ENCODE data around the gene GPR137B.
"Not testable (repeated sequence)": the region's sequence is repeated elsewhere in the genome, so short reads cannot be mapped to it uniquely, and the experiment has no call there.

Gene GPR137B

DNA sequence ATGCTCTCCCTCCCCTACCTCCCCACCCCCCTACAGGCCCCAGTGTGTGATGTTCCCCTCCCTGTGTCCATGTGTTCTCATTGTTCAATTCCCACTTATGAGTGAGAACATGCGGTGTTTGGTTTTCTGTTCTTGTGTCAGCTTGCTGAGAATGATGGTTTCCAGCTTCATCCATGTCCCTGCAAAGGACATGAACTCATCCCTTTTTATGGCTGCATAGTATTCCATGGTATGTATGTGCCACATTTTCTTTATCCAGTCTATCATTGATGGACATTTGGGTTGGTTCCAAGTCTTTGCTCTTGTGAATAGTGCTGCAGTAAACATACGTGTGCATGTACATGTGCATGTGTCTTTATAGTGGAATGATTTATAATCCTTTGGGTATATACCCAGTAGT, 44.1 kb downstream of the GPR137B start:
- not testable (repeated sequence) for DNase-seq (ENCODE audit: low spot score); FAIRE-seq

DNA sequence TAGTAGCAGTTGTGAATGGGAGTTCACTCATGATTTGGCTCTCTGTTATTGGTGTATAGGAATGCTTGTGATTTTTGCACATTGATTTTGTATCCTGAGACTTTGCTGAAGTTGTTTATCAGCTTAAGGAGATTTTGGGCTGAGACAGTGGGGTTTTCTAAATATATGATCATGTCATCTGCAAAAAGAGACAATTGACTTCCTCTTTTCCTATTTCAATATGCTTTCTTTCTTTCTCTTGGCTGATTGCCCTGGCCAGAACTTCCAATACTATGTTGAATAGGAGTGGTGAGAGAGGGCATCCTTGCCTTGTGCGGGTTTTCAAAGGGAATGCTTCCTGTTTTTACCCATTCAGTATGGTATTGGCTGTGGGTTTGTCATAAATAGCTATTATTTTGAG, 45.7 kb downstream of the GPR137B start:
- not testable (repeated sequence) for DNase-seq (ENCODE audit: low spot score); FAIRE-seq

DNA sequence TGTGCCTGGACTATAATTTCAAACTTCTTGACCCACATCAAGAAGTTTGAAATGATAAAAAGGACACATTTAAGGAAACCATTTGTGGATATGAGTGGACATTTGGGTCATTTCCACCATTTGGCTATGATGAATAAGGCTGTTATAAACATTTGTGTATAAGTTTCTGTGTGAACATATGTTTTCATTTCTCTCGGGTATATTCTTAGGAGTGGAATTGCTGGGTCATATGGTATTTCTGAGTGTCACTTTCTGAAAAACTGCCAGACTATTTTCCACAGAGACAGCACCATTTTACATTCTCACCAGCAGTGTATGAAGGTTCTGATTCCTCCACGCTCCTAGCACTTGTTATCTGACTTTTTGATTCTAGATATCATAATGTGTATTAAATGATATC, 50.8 kb downstream of the GPR137B start:
- no peak for DNase-seq (ENCODE audit: low spot score)
- no peak for FAIRE-seq

- no peak for FAIRE-seq
- DNase-seq (ENCODE audit: low spot score), result no peak
Observed at GRCh38 chr1:236200925-236201324, 58.6 kb downstream of the GPR137B start.

GRCh38 chr1:236201786-236202185, 59.4 kb downstream of the GPR137B start:
- DNase-seq (ENCODE audit: low spot score), result no peak
- no peak for FAIRE-seq

DNA sequence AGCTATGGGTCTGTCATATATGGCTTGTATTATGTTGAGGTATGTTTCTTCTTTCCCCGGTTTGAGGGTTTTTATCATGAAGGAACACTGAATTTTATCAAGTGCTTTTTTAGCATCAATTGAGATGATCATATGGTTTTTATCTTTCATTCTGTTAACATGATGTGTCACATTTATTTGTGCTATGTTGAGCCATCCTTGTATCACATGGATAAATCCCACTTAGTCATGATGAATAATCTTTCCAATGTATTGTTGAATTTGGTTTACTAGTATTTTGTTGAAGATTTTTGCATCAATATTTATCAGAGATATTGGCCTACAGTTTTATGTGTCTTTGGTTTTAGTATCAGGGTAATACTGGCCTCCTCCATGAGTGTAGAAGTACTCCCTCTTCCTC, 61.7 kb downstream of the GPR137B start:
- FAIRE-seq (no peak), DNase-seq (ENCODE audit: low spot score) (no peak)

DNA sequence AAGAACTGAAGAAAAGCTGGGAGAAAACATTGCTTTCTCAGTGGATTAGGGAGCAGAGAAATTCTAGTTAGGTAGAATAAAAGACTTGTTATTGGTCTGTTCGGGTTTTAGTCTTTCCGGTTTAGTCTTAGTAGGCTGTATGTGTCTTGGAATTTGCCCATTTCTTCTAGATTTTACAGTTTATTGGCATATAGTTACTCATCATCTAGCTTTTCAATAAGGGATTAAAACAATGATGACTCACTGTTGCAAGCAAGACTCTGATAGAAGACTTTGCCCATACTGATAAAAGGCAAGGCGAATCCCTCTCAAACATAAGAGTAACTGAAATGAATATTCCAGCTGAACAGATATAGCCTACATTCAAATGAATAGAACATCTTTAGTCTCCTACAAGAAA, 62.3 kb downstream of the GPR137B start:
- FAIRE-seq, result no peak
- no peak for DNase-seq (ENCODE audit: low spot score)

DNA sequence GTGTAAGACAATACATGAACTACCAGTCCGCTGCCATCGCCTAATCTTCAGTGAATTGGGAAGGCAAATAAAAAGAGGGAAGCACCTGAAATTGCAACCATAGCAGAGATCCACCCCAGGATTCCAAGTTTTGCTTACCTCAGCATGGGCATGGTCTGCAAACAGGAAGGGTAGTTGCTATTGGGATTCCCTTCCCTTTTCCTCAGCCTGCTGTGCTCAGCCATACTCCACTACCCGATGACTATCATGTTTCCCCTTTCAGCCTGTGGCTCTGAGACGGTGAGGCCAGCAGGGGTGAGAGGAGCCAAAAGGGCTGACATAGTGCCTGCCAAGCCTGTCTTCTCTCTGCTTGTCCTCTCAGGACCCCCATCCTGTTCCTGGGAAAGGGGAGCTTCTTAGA, 64.2 kb downstream of the GPR137B start:
- no peak for DNase-seq (ENCODE audit: low spot score)
- no peak for FAIRE-seq

DNA sequence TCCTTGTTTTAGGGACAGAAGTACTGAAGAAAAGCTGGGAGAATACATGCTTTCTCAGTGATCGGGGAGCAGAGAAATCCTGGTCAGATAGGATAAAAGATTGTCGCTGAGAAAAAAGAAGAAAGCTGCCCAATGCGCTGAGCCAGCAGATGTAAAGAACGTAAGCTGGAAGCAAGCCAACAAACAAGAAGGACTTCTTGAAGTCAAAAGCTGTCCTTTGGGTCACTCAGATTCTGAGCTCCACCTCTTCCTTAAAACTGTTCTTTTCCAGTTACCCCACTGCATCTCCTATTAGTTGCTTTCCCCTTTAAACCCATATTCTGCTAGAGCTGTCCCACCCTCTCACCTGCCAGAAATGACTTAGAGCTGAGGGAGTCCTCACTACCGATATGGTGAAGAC, 64.8 kb downstream of the GPR137B start:
- no peak for FAIRE-seq

DNA sequence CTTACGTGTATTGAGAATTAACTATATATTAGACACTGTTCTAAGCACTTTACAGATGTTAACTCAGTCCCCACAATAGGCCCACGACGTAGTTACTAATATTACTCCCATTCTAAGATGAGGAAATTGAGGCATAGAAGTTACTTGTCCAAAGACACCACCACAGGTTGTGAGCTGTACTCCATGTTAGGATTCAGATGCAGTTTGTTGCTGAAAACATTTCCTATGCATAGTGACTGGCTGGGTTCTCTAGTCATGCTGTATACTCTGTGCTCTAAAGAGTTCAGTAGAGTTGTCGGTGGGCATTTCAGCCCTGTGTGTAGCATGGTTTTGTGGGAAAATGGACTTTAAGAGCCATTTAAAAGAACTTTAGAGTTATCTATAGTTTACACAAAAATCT, 65.2 kb downstream of the GPR137B start:
- FAIRE-seq, result no peak
- no peak for DNase-seq (ENCODE audit: low spot score)

More for the DNA sequence above, 64.8 kb downstream of the GPR137B start:
- DNase-seq (ENCODE audit: low spot score), result no peak

DNA sequence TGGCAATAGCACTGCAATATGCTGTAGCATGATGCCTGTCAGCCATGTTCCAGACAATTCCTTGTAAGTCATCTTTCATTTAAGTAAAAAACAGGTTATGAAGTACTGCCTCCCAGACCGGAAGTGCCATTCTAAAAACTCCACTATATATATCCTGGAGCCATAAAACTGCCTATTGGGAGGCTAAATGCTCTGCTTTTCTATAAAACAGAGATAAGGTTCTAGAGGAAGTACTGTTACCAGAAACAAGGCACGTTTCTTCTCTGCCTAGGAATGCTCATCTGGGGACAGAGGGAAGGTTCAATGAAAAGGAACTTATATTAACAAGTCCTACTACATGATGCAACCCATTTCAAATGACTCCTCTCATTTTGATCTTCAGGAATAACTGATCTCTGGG, 66.8 kb downstream of the GPR137B start:
- DNase-seq (ENCODE audit: low spot score) (no peak), FAIRE-seq (no peak)

DNA sequence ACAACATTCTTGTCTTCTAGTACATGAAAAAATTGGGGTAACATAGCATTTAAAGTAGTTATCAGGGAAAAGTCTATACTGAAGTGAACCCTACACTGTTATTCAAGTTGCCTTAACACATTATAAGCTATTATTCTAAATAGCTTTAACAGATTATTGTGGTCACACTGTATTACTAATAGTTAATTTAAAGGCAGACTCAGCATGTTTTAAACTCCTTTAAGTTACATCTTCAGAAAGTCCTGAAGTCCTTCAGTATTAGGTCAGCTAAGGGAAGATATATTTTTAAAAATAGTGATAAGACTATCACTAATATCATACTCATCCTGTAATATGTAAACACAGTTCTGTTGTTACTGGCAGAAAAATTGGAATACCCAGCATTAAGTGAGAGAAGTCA, 67.4 kb downstream of the GPR137B start:
- no peak for FAIRE-seq

GRCh38 chr1:236211815-236212214, 69.5 kb downstream of the GPR137B start:
- no peak for FAIRE-seq
- DNase-seq (ENCODE audit: low spot score), result no peak

More for the DNA sequence above, 67.4 kb downstream of the GPR137B start:
- no peak for DNase-seq (ENCODE audit: low spot score)

GRCh38 chr1:236213534-236213933, 71.2 kb downstream of the GPR137B start:
- FAIRE-seq, result no peak
- no peak for DNase-seq (ENCODE audit: low spot score)

DNA sequence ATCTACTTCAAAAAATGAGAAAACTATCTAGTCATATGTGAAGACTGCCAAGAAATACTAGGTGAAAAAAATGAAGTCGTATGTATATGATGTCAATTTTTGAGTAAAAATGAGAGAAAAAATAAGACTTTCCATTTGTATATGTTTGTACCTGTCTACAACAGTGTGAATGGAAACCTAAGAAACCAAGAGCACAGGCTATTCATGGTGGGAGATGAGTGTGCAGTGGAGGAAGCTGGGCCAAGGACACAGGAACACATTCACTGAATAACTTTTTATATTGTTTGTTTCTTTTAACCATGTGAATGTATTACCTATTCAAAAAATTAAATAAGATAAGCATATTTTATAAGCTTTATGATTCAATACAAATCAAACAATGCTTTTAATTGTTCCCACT, 72.4 kb downstream of the GPR137B start:
- DNase-seq (ENCODE audit: low spot score) (no peak), FAIRE-seq (no peak)

- DNase-seq (ENCODE audit: low spot score) (no peak), FAIRE-seq (no peak)
Observed at GRCh38 chr1:236220473-236220872, 78.1 kb downstream of the GPR137B start.

GRCh38 chr1:236222632-236223031, 80.3 kb downstream of the GPR137B start:
- FAIRE-seq, result no peak

DNA sequence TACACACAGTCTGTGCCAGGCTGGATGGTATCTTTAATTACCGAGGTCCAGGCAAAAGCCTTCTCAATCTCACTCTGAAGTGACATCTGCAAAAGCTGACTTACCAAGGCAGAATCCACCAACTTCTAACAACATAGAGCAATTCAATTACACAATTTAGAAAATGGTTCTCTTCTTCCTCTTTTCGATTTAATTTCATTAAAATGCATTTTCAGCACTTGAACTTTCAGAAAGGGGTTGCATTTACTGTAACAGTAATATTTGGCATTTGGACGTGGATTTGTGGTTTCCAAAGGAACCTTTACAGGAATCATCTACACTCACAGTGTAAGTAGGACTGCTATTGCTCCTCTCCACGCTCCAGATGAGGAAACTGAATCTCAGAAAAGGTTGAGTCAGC, 86.1 kb downstream of the GPR137B start:
- FAIRE-seq, result no peak
- no peak for DNase-seq (ENCODE audit: low spot score)

More at GRCh38 chr1:236222632-236223031, 80.3 kb downstream of the GPR137B start:
- no peak for DNase-seq (ENCODE audit: low spot score)

DNA sequence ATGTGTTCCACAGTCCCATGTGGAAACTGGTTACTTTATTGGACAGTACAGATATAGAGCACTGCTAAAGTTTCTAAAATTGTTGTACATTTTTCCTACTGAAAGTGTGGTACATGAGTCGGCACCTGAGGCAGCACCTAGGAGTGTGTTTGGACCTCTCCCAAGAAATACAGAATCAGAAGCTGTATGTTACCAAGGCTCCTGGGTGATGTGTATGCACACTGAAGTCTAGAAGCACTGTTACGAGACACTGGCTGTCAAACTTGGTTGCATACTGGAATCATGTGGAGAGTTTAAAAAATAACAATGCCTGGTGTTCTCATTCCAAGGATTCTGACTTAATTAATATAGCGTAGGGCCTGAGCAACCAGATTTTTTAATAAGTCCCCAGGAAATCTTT, 92.8 kb downstream of the GPR137B start:
- FAIRE-seq, result no peak
- DNase-seq (ENCODE audit: low spot score), result no peak

DNA sequence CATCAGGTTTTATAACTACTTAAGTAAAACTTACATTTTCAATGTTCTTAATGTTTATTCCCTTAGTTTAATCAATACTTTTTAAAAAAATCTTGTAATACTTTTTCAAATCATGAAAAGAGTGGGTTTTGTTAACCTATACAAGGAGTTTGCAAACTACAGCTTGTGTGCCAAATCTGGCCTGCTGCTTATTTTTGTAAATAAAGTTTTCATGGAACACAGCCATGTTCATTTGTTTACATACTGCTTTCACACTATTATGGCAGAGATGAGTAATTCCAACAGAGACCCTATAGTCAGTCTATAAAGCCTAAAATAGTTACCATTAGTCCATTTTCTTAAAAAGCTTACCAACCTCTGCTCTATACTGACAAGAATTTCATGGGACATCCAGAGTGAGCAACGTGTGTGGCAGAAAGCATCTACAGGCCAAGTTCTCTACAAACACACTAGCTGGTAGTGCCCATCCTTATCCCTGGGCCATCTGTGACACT, 96.8 kb downstream of the GPR137B start:
- DNase-seq (ENCODE audit: low spot score), result no peak
- no peak for FAIRE-seq

DNA sequence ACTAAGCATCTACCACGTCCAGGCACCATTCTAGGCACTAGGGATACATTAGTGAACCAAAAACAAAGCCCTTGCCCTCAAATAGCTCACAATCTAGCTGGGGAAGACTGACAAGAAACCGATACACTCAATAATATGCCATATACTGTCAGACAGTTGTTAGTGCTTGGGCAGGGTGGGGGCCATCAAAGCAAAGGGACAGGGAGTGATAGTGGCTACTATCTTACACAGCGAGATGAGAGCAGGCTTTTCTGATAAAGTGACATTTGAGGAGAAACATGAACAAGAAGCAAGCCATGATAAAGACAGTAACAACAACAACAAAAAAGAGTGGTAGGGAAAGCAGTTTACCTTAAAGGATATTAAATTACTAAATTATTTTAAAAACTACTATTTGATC, 98.3 kb downstream of the GPR137B start:
- FAIRE-seq, result no peak
- no peak for DNase-seq (ENCODE audit: low spot score)

DNA sequence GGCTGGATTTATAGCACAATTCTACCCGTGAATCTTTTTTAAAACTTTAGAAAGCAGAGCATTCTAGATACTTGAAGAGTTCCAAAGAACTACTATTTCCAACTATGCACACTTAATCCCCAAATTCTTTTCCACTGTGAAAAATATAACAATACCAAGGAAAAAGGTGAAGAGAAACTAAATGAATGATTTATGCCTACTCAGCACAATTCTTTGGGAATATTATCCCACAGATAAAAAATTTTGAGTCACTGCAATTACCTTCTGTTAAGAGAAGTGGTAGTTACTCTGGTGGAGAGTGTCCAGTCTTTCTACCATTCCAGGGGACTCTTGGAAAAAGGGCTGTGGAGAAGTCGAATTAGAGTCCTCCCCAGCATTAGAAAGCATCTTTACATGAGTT, 100.2 kb downstream of the GPR137B start:
- no peak for FAIRE-seq
- DNase-seq (ENCODE audit: low spot score), result no peak

DNA sequence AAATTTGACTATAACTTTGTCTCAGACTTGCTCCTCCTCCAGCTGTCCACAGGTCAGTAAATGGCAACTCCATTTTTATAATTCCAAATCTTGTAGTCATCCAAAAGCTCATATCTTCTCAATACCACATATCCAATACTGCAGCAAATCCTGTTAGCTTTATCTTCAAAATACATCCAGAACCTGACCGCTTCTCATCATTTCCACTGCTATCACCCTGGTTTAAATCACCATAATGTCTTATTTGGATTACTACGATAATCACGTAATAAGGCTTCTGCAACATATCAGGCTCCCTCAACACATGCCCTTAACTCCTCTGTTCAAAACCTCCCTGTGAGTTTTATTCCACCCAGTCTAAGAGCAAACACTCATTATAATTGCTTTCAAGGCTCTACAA, 104.9 kb downstream of the GPR137B start:
- DNase-seq (ENCODE audit: low spot score), result no peak
- no peak for FAIRE-seq

DNA sequence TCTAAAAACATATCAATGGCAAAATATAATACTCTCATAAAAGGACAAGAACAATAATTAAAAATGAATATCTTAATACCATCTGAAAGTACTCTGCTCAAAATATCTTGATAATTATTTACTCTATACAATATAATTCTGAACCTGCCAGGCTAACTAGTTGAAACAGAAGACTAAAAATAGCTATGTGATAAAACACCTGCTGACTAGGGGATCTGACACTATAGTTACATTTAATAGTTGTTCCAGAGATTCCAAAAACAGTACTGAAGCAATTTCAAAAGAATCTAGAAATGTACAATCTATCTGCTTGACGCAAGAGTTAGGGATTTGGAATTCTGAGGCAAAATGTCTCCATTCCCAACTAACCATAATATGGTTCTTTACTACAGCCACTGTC, 109.2 kb downstream of the GPR137B start:
- no peak for FAIRE-seq
- DNase-seq (ENCODE audit: low spot score), result no peak
